Skeletal muscle tissue (tissue), 4 donors: ENCODE measurements around the gene INTS3. TPM values are rescaled to one million over a fixed set of nuclear protein-coding genes. Genes with fewer than 3 reads are reported as not detected.

Source experiments
- H3K27ac ChIP-seq: one replicate; pipeline ENCODE4 v1.7.0; 2013; ENCODE audit warnings: mild to moderate bottlenecking, low read depth, low read length, inconsistent platforms
- H3K27me3 ChIP-seq, 3 donors: one replicate each; pipeline ENCODE4 v1.7.0; 2013; ENCODE audit warnings: low read length in 3 of 3; ENCODE audit not compliant: control insufficient read depth in 3 of 3, insufficient read depth in 3 of 3
- H3K36me3 ChIP-seq, 3 donors: one replicate each; pipeline ENCODE4 v1.7.0; 2013; ENCODE audit warnings: low read length in 3 of 3; ENCODE audit not compliant: control insufficient read depth in 3 of 3, insufficient read depth in 3 of 3
- H3K4me1 ChIP-seq, 3 donors: one replicate each; pipeline ENCODE4 v1.7.0; 2013; ENCODE audit warnings: low read length in 3 of 3, mild to moderate bottlenecking in 3 of 3; ENCODE audit not compliant: control insufficient read depth in 3 of 3, insufficient read depth in 3 of 3
- H3K4me3 ChIP-seq, 3 donors: one replicate each; pipeline ENCODE4 v1.7.0; 2013; ENCODE audit warnings: low read length in 3 of 3
- H3K9ac ChIP-seq, 3 donors: one replicate each; pipeline ENCODE4 v1.7.0; 2013; ENCODE audit warnings: low read length in 3 of 3, mild to moderate bottlenecking in 3 of 3, moderate library complexity in 2 of 3, low read depth in 1 of 3
- H3K9me3 ChIP-seq, 3 donors: one replicate each; pipeline ENCODE4 v1.7.0; 2013; ENCODE audit warnings: low read length in 3 of 3; ENCODE audit not compliant: control insufficient read depth in 3 of 3
- total RNA-seq: library from RNA; depleted of rRNA; stranded (reverse); fragments of >200 nt; gene quantifications from one replicate; pipeline ENCODE4 v1.2.3, GENCODE V29; 2014
- donor health status: Osteomylitis.

INTS3 gene
- total RNA-seq, 1 donor from 2014 or later = 24.0 TPM

- peaks cover 0 to 2% (median 0%) of the 10 kb centered on the region in 3 donors for H3K36me3 ChIP-seq
- H3K9ac ChIP-seq = no peak overlapping the region
- H3K27ac ChIP-seq = no peak overlapping the region
- no peaks in the 10 kb centered on the region for H3K9me3 ChIP-seq
- peaks cover 10 to 18% (median 15%) of the 10 kb centered on the region in 3 donors for H3K4me1 ChIP-seq
- no peak overlapping the region for H3K4me3 ChIP-seq
- H3K27me3 ChIP-seq = no peaks in the 10 kb centered on the region
Observed at GRCh38 chr1:153800516-153800915, 72.7 kb downstream of the INTS3 start.

DNA sequence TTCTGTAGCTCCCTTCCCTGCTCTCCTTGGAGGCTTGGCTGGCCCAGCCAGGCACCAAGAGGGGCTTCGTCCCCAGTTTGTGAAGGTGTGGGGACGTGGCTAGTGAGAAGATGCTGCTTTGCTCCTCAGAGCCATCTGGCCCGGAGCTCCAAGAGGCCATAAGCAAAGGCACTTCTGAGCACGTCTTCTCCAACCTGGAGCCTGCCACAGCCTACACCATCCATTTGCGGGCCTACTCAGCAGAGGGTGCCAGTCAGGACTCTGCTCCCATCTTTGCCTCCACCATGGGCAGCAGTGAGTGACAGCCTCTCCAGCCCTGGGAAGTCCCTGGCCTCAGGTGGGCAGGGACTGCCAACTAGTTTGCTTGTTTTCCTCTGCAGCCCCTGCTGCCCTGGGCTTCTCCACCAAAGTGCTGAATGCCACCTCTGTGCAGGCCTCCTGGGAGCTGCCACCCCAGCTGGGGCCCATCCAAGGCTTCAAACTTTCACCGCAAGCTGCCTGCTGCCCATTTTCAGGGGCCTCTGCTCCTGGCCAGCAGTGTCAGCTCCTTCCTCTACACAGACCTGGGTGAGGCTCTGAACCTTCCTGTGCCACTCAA is 73.3 kb downstream of the INTS3 start:
- peak overlapping the region in 1 of 3 donors; percentile 4 for H3K9ac ChIP-seq
- H3K27ac ChIP-seq = no peak overlapping the region
- peaks cover 0 to 2% (median 0%) of the 10 kb centered on the region in 3 donors for H3K36me3 ChIP-seq
- no peak overlapping the region for H3K4me3 ChIP-seq
- H3K9me3 ChIP-seq = no peaks in the 10 kb centered on the region
- peaks cover 10 to 21% (median 18%) of the 10 kb centered on the region in 3 donors for H3K4me1 ChIP-seq
- no peaks in the 10 kb centered on the region for H3K27me3 ChIP-seq

DNA sequence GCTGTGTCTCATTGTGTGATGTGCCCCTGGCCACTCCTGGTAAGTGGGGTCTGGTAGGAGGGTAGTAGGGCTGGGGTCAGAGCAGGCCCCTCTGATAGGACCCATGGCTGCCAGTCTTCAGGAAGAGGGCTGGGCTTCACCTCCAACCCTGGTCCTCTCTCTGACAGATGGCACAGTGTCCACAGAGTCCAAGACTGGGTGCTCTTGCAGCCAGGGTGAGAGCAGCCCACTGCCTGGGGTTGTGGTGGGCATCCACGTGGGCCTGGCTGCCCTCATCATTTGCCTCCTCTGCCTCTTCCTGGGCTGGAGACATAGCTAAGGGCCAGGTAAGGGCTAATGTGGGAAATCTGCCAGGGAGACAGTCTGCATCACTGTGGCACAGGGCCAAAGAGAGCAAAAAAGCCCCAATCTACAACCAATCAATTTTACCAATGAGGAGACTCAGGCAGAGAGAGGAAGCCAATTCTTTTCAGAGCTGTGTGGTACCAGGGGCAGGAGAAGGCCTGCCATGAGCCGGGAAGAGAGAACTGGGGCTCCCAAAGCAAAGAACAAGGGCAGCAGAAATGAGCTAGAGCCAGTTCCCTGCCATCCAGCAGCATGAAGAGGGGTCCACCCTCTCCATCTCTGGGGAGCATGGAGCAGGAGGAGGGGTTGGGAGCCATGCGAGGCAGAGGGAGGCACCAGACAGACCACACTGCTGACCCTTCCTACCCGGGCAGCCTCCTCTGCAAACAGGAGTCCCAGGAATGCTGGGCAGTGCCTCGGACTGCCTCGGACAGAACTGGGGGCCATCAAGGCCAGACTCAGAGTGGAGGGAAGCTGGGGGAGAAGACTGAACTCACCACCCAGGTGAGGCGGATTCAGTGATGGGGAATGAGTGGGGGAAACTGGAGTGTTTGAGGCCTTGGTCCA is 74.2 kb downstream of the INTS3 start:
- Histone ChIP-seq H3K27ac (no peak overlapping the region), H3K4me3 (no peak overlapping the region), H3K27me3 (no peaks in the 10 kb centered on the region), H3K4me1 (peaks cover 10 to 21% (median 18%) of the 10 kb centered on the region in 3 donors), H3K9ac (no peak overlapping the region), H3K9me3 (no peaks in the 10 kb centered on the region), H3K36me3 (peaks cover 0 to 2% (median 2%) of the 10 kb centered on the region in 3 donors)

DNA sequence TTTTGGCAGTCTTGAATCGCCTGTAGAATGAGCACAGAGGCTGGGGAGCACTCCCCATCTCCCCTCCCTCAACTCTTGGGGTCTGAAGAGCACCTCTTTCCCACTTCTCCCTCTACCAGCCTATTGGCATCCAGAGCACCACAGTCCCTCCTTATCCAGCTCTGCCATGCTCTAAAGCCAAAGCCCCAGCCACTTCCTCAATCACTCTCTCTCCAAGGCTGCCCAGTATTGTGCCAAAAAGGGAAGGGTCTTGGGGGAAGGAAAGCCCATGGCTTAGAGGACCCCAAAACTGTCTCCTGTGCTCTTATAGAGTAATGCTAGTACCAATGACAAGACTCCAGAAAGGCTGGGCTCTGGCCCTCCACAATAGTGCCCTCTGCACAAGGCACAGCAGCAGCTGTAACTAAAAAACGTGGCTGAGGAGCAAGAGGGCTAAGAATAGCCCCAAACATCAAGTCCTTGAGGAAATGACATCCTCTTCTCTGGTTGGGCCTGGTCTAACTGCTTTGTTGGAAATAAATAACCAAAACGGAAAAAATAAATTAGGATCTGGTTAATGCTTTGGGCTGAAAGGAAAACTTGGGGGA is 75.7 kb downstream of the INTS3 start:
- Histone ChIP-seq H3K27ac (no peak overlapping the region), H3K27me3 (no peaks in the 10 kb centered on the region), H3K4me3 (no peak overlapping the region), H3K9ac (no peak overlapping the region), H3K36me3 (peaks cover 4 to 11% (median 9%) of the 10 kb centered on the region in 3 donors), H3K4me1 (peaks cover 10 to 21% (median 18%) of the 10 kb centered on the region in 3 donors), H3K9me3 (no peaks in the 10 kb centered on the region)

DNA sequence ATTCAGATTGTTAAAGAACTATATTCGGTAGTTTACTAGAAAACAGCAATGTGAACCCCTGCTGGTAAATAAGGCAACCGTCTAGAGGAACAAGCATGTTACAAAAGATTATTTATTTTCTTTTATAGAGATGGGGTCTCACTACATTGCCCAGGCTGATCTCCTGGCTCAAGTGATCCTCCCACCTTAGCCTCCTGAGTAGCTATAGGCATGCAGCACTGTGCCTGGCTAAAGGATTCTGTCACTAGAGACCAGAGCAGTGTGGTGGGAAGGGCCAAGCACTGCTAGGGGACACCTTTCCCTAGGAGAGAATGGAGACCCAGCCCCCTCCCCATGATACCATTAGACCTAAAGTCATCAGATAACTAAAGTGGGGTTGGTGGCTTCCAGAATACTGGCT is 76.3 kb downstream of the INTS3 start:
- Histone ChIP-seq H3K4me1 (peaks cover 10 to 21% (median 18%) of the 10 kb centered on the region in 3 donors), H3K4me3 (no peak overlapping the region), H3K9me3 (no peaks in the 10 kb centered on the region), H3K9ac (no peak overlapping the region), H3K27ac (peak overlapping the region; percentile 51), H3K27me3 (no peaks in the 10 kb centered on the region), H3K36me3 (peaks cover 6 to 15% (median 14%) of the 10 kb centered on the region in 3 donors)

GRCh38 chr1:153805042-153805745 is 77.3 kb downstream of the INTS3 start:
- peak overlapping the region in 1 of 3 donors; percentile 40 for H3K9ac ChIP-seq
- peaks cover 12 to 25% (median 25%) of the 10 kb centered on the region in 3 donors for H3K36me3 ChIP-seq
- H3K27me3 ChIP-seq = no peaks in the 10 kb centered on the region
- H3K9me3 ChIP-seq = no peaks in the 10 kb centered on the region
- H3K27ac ChIP-seq = peak overlapping the region; percentile 45
- H3K4me1 ChIP-seq = peaks cover 10 to 21% (median 18%) of the 10 kb centered on the region in 3 donors
- no peak overlapping the region for H3K4me3 ChIP-seq

- peaks cover 10 to 21% (median 18%) of the 10 kb centered on the region in 3 donors for H3K4me1 ChIP-seq
- peak overlapping the region in 1 of 3 donors; percentile 40 for H3K9ac ChIP-seq
- H3K27me3 ChIP-seq = no peaks in the 10 kb centered on the region
- no peaks in the 10 kb centered on the region for H3K9me3 ChIP-seq
- no peak overlapping the region for H3K4me3 ChIP-seq
- H3K27ac ChIP-seq = peak overlapping the region; percentile 45
- peaks cover 14 to 31% (median 29%) of the 10 kb centered on the region in 3 donors for H3K36me3 ChIP-seq
Observed at GRCh38 chr1:153805886-153806719, 78.3 kb downstream of the INTS3 start.

GRCh38 chr1:153816283-153816889 is 88.5 kb downstream of the INTS3 start:
- Histone ChIP-seq H3K27me3 (no peaks in the 10 kb centered on the region), H3K27ac (no peak overlapping the region), H3K4me3 (no peak overlapping the region), H3K9me3 (no peaks in the 10 kb centered on the region), H3K9ac (no peak overlapping the region), H3K4me1 (peaks cover 4 to 12% (median 8%) of the 10 kb centered on the region in 3 donors), H3K36me3 (peaks cover 31 to 60% (median 50%) of the 10 kb centered on the region in 3 donors)
